Keratinocyte (primary cell): Measurements from ENCODE around the gene AK2. TPM values are rescaled to one million over a fixed set of nuclear protein-coding genes. Genes with fewer than 3 reads are reported as not detected.

Experiments
- DNase-seq: peaks from one replicate; pipeline ENCODE4 v3.0.0-alpha.2; 2011; ENCODE audit warnings: low read depth, missing footprints, low spot score
- FAIRE-seq: peaks from 2 replicates; lab custom pipeline; 2011; peaks lifted over from hg19 to GRCh38; lab: Jason Lieb, UNC
- H2AFZ ChIP-seq: 2 replicates; pipeline ENCODE4 v1.6.0; 2012; ENCODE audit warnings: low read length, control low read depth, inconsistent platforms; ENCODE audit not compliant: control insufficient read depth
- H3K27ac ChIP-seq: 2 replicates; pipeline ENCODE4 v1.5.1; 2011; ENCODE audit warnings: low read length; ENCODE audit not compliant: control insufficient read depth, insufficient read depth
- H3K27me3 ChIP-seq: 3 replicates; pipeline ENCODE4 v1.6.0; 2011; ENCODE audit warnings: low read length; ENCODE audit not compliant: control insufficient read depth, insufficient read depth; ENCODE audit errors: extremely low read depth
- H3K36me3 ChIP-seq, 2 experiments: 2 replicates in 1 of 2; 3 replicates in 1 of 2; pipeline ENCODE4 v1.5.1; 2011; ENCODE audit warnings: low read length in 2 of 2, mild to moderate bottlenecking in 1 of 2; ENCODE audit not compliant: control insufficient read depth in 2 of 2, insufficient read depth in 2 of 2; ENCODE audit errors: extremely low read depth in 1 of 2
- H3K4me1 ChIP-seq: 3 replicates; pipeline ENCODE4 v1.5.1; 2011; ENCODE audit warnings: low read length; ENCODE audit not compliant: control insufficient read depth, insufficient read depth; ENCODE audit errors: extremely low read depth
- H3K4me2 ChIP-seq: 3 replicates; pipeline ENCODE4 v1.6.0; 2011; ENCODE audit warnings: low read depth, low read length; ENCODE audit not compliant: control insufficient read depth, insufficient read depth; ENCODE audit errors: extremely low read depth
- H3K4me3 ChIP-seq, 3 experiments: fragments of 200-600 bp in 1 of 3; sonication (generic) in 1 of 3; 2 replicates in 2 of 3; 3 replicates in 1 of 3; pipeline ENCODE4 v1.5.1; 2011 to 2016; ENCODE audit warnings: low read length in 3 of 3, mild to moderate bottlenecking in 3 of 3, control low read depth in 2 of 3, inconsistent platforms in 1 of 3, low read depth in 1 of 3, mixed read lengths in 1 of 3, mixed run types in 1 of 3, moderate library complexity in 1 of 3; ENCODE audit not compliant: control insufficient read depth in 2 of 3, insufficient read depth in 2 of 3; ENCODE audit errors: extremely low read depth in 1 of 3
- H3K79me2 ChIP-seq: 2 replicates; pipeline ENCODE4 v1.6.0; 2012; ENCODE audit warnings: low read length; ENCODE audit not compliant: control insufficient read depth, insufficient read depth
- H3K9ac ChIP-seq: 3 replicates; pipeline ENCODE4 v1.6.0; 2011; ENCODE audit warnings: low read length; ENCODE audit not compliant: control insufficient read depth, insufficient read depth; ENCODE audit errors: extremely low read depth
- H3K9me1 ChIP-seq: 3 replicates; pipeline ENCODE4 v1.6.0; 2011; ENCODE audit warnings: low read length; ENCODE audit not compliant: control insufficient read depth, insufficient read depth; ENCODE audit errors: extremely low read depth
- H3K9me3 ChIP-seq: 2 replicates; pipeline ENCODE4 v1.5.1; 2012; ENCODE audit warnings: low read depth, low read length; ENCODE audit not compliant: control insufficient read depth
- H4K20me1 ChIP-seq: 3 replicates; pipeline ENCODE4 v1.6.0; 2011; ENCODE audit warnings: low read length; ENCODE audit not compliant: control insufficient read depth, insufficient read depth; ENCODE audit errors: extremely low read depth
- CTCF ChIP-seq, 3 experiments: IDR thresholded peaks in 1 of 3; conservative IDR thresholded peaks in 1 of 3; optimal IDR thresholded peaks in 1 of 3; 2 replicates in 2 of 3; 3 replicates in 1 of 3; pipeline versions ENCODE3 to v1.5.1; 2011; ENCODE audit warnings: low read length in 3 of 3, mild to moderate bottlenecking in 3 of 3, moderate library complexity in 2 of 3, control low read depth in 1 of 3, inconsistent platforms in 1 of 3; ENCODE audit not compliant: insufficient read depth in 2 of 3; ENCODE audit errors: extremely low read depth in 1 of 3
- EZH2 ChIP-seq: IDR thresholded peaks from one replicate; pipeline ENCODE4 v1.6.1; 2012; ENCODE audit warnings: inconsistent platforms, mild to moderate bottlenecking, low read length, moderate library complexity
- dilution Hi-C: fragments of 300-500 bp; cut with MboI; formaldehyde crosslinking; loops from one replicate; pipeline ENCODE4 v1.7.0; 2020; ENCODE audit warnings: low sequenced_read_pairs; ENCODE audit not compliant: extremely low pct_ligation_motif_present
- polyA plus RNA-seq, 5 experiments: library from polyadenylated mRNA; depleted of rRNA in 3 of 5; stranded (reverse) in 3 of 5; stranded (forward) in 1 of 5; unstranded in 1 of 5; fragments of >200 nt; gene quantifications; 1 replicate in 1 of 5; 2 replicates in 3 of 5; 3 replicates in 1 of 5; pipeline versions ENCODE4 v1.2.1 to v1.2.3, GENCODE V29; 2011 to 2012; ENCODE audit warnings: missing spikeins in 2 of 5, low read depth in 1 of 5, low replicate concordance in 1 of 5

Gene AK2
- polyA plus RNA-seq, 1 donor (not counting 4 experiments of a cell fraction or from before 2014, with no cell fraction given), result 258 TPM

GRCh38 chr1:32984090-32984454 lies 52.6 kb downstream of the AK2 start:
- no peaks in the 10 kb centered on the region for H3K79me2 ChIP-seq
- TF ChIP-seq EZH2, result no peak
- no peak for TF ChIP-seq CTCF (optimal IDR thresholded peaks at IDR 0.05 in 1 of 3, IDR thresholded peaks at IDR 0.05 in 1 of 3, conservative IDR thresholded peaks at IDR 0.05 in 1 of 3; ENCODE audit: extremely low read depth in 1 of 3, insufficient read depth in 2 of 3, low read length in 3 of 3)

GRCh38 chr1:32983020-32983419 lies 53.7 kb downstream of the AK2 start:
- no peak overlapping the region for H3K4me2 ChIP-seq
- dilution Hi-C loops, result no loop called here
- no peaks in the 10 kb centered on the region for H4K20me1 ChIP-seq
- no peaks in the 10 kb centered on the region for H3K9me3 ChIP-seq
- no peaks in the 10 kb centered on the region for H3K79me2 ChIP-seq
- H3K9ac ChIP-seq, result no peak overlapping the region
- TF ChIP-seq EZH2, result no peak
- TF ChIP-seq CTCF (optimal IDR thresholded peaks at IDR 0.05 in 1 of 3, IDR thresholded peaks at IDR 0.05 in 1 of 3, conservative IDR thresholded peaks at IDR 0.05 in 1 of 3; ENCODE audit: extremely low read depth in 1 of 3, insufficient read depth in 2 of 3, low read length in 3 of 3), result no peak
- H3K27ac ChIP-seq, result no peak overlapping the region
- H3K9me1 ChIP-seq, result no peaks in the 10 kb centered on the region
- no peak for FAIRE-seq
- DNase-seq, result no peak
- H3K27me3 ChIP-seq, result no peaks in the 10 kb centered on the region
- peaks cover 21% of the 10 kb centered on the region for H3K4me1 ChIP-seq
- H3K4me3 ChIP-seq, result no peak overlapping the region
- H3K36me3 ChIP-seq, result no peaks in the 10 kb centered on the region
- H2AFZ ChIP-seq, result no peak overlapping the region

More at GRCh38 chr1:32984090-32984454, 52.6 kb downstream of the AK2 start:
- H3K9me3 ChIP-seq, result no peaks in the 10 kb centered on the region
- FAIRE-seq, result no peak
- H3K36me3 ChIP-seq, result no peaks in the 10 kb centered on the region
- no peak for DNase-seq
- dilution Hi-C loops, result no loop called here
- H3K27ac ChIP-seq, result no peak overlapping the region
- H3K4me2 ChIP-seq, result no peak overlapping the region
- no peaks in the 10 kb centered on the region for H4K20me1 ChIP-seq
- no peak overlapping the region for H3K4me3 ChIP-seq
- H3K4me1 ChIP-seq, result peaks cover 32% of the 10 kb centered on the region
- H3K9me1 ChIP-seq, result no peaks in the 10 kb centered on the region
- H2AFZ ChIP-seq, result no peak overlapping the region
- no peaks in the 10 kb centered on the region for H3K27me3 ChIP-seq
- H3K9ac ChIP-seq, result peak overlapping the region; percentile 4
